Activated gamma-delta T cell treated with anti-CD3 and anti-CD28 coated beads, Interleukin-2, amount 50 U/mL, for 16 hours (primary cell): ENCODE measurements around the gene RTF2.
A peak's percentile ranks its signal among the peaks of the same experiment; 100 is the strongest.

Experiments used
- DNase-seq: peaks from one replicate; pipeline ENCODE4 v3.0.0-alpha.2; 2020; ENCODE audit warnings: low read depth

RTF2 gene

DNA sequence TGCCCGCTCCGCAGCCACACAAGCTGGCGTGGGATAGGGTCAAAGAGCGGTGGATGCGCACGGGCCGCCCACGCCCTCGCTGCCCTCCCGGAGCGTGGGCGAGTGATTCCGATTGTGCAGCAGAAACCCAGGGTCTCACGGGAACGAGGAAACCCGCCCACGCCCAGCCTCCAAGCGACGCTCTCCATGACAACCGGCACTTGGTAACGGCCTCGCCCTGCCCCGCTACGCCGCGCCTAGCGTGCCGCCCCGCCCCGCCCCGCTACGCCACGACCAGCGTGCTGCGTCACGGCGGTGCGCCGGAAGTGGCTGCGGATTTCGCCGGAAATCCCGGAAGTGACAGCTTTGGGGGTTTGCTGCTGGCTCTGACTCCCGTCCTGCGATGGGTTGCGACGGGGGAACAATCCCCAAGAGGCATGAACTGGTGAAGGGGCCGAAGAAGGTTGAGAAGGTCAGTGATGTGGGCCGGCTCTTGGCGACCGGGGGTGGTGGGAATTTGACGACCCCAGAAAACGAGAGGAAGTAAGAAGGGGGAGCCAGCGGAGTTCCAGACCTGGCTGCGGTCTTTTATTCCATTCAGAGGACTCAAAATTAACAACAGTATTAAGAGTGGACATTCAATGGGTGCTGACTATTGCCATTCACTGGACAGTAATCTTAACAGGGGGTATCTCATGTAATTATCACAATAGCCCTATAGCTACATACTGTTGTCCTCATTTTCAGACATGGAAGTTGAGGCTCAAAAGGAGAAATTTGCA is at the start of gene RTF2:
Gene RTF2, plus strand, starts transcription at position 312 of the 761 bp plus-strand sequence. Its CDS starts 71 bp downstream, at position 383.
- peak; percentile 94 for DNase-seq

DNA sequence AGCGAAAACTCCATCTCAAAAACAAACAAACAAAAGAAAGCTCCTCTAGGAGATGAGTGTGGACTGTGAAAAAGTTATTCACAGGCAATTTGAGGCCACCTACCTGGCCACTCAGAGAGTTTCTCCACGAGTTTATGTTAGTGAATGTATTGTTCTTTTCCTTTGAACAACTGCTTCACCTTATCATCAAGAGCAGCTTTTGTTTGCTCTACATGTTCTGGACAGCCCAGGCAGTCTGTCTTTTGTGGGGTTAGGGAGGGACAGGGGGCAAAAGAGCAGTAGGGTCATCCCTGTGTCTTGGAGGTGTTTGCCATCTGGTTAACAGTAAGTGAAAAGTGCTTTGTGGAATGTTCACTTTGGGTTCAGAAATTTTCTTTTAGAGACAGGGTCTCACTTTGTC is 48.4 kb upstream of the RTF2 start:
- DNase-seq = no peak

DNA sequence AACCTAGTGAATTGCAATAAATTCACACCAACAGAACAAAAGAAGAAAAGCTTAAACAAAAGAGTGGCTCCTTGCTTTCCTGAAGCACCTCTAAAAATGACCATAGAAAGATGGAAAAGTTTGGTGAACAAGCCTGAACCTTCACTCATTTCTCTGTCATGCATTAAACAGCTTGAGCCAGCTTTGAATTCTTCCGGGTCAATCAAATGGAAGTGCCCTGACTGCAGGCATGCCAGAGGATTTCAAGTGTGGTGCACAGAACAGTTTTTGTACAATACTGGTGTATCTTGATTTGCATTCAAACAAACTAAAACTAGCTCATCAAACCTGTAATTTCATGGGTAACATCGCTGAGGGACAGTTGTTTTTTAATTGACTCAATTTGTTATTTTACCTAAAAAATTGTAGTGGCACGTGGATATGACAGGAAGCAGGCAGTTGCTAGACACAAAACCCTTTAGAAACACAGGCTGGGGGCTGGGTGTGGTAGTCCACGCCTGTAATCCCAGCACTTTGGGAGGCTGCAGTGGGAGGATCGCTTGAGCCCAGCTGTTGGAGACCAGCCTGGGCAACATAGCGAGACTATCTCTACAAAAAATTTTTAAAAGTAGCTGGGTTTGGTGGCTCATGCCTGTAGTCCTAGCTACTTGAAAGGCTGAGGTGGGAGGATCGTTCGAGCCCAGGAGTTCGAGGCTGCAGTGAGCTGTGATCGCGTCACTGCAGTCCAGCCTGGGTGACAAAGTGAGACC is 47.3 kb upstream of the RTF2 start:
- DNase-seq = no peak

- no peak for DNase-seq
Measured at GRCh38 chr20:56422076-56422823, 46.2 kb upstream of the RTF2 start.

DNA sequence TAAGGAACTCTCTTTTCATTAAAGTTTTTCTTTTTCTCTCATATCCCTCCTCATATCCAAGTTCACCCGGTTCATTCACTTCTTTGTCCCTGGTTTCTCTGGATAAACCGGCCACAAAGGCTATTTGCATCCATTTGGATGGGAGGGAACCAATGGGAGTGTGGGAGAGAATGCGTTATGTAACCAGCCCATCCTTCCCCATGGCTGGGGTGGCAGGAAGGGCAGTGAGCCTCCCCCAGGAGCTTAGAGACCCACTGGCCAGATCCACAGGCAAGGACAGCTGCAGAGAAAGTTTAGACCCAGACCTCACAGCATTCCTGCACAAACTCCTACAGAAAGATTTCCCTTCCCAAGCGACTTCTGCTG is 45.6 kb upstream of the RTF2 start:
- DNase-seq = no peak

DNA sequence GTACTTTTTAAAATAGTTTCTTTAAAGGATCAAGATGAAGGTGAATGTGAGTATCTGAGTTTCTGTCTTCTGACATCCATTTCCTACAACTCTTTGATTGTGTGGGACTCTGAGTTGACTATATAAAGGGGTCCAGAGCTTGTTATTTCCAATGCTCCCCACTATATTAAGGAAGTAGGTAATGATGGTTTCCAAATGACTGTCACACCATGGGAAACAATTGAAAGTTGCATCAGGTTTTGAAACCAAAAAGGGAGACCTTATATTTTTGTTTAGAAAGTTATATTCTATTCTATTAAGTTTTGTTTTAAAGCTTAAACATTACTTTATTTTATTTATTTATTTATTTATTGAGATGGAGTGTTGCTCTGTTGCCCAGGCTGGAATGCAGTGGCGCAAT is 45.2 kb upstream of the RTF2 start:
- no peak for DNase-seq

DNA sequence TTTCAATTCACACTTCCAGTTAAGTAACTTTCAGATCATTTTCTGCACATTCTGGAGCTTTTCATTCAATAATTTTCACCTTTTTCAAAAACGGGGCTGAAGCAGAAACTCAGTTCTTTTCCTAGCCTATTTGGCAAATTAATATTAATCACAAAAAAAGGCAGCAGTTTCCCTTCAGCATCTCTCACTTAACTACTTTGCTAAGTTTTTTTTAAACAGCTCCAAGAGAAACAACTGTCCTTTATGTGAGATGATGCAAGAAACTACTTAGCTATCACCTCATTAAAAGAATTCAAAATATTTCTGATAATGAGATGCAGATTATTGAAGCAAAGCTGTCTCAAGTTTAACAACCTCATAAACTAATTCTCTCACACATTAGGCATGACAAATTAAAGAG is 44.5 kb upstream of the RTF2 start:
- no peak for DNase-seq

GRCh38 chr20:56424931-56425330 is 43.5 kb upstream of the RTF2 start:
- no peak for DNase-seq

DNA sequence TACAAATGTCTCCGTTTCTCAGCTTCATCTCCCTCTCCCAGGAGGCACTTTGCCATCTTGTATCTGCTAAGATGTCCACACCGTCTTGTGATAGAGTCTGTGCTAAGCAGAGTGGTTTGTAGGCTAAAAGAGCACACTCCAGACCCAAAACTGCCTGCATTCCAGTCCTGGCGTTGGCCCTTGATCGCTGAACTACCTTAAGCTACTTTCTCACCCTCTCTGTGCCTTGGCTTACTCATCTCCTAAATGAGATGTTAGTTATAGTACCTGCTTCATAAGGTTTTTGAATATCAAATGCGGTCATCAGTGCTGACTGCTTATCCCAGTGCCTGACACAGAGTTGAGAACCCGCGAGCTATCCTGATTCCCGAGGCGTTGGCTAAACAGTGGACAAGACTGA is 42.4 kb upstream of the RTF2 start:
- DNase-seq = no peak

DNA sequence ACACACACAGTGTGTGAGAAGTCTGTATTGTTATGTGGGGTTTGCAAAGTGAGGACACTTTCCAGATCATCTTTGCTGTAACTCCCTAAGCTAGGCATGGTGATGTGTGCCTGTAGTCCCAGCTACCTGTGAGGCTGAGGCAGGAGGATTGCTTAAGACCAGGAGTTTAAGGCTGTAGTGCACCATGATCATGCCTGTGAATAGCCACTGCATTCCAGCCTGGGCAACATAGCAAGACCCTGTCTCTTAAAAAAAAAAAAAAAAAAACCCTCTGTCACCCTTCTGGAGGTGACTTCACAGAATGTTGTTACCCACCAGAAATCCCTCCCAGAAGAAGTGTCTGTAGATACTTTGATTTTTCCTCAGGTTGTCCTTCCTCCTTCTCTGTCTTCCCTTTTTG is 41.5 kb upstream of the RTF2 start:
- DNase-seq = no peak

DNA sequence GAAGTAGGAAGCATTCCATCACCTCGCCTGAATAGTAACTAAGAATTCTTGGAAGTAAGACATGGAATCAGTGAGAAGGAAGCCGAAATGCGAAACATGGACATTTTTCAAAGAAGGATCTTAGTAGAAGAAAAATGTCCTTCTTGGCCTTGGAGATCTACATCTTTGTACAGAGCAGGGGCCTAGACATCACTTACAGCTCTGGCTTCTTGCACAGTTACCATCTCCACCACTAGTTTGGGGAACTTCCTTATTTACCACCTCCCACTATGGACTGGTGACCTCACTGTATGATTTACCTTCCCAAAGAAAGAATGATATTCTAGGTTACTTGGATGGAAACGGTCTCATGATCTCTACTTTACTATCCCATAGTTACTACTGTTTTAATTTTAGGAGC is 40.6 kb upstream of the RTF2 start:
- no peak for DNase-seq

GRCh38 chr20:56428410-56428809 is 40.0 kb upstream of the RTF2 start:
- no peak for DNase-seq

GRCh38 chr20:56428881-56429280 is 39.5 kb upstream of the RTF2 start:
- DNase-seq = no peak

GRCh38 chr20:56429502-56429901 is 38.9 kb upstream of the RTF2 start:
- no peak for DNase-seq

GRCh38 chr20:56429941-56430340 is 38.5 kb upstream of the RTF2 start:
- no peak for DNase-seq

- DNase-seq = no peak
Measured at GRCh38 chr20:56430461-56430860, 38.0 kb upstream of the RTF2 start.

DNA sequence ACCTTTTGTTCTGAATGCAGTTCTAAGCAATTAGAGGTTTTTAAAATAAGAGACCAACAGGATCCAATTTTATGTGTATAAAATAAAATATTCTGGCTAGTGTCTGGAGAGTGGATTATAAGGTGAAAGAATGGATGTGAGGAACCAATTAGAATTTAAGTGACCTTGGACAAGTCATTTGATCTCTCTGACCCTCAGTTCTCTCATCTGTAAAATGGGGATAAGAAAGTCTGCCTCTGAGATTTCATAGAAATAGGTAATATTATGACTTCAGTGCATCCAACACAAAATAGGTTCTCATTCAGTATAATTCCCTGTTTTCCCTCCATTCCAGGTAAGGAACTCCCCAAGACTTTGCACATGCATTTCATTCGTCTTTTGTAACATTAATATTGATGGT is 37.5 kb upstream of the RTF2 start:
- DNase-seq = no peak

DNA sequence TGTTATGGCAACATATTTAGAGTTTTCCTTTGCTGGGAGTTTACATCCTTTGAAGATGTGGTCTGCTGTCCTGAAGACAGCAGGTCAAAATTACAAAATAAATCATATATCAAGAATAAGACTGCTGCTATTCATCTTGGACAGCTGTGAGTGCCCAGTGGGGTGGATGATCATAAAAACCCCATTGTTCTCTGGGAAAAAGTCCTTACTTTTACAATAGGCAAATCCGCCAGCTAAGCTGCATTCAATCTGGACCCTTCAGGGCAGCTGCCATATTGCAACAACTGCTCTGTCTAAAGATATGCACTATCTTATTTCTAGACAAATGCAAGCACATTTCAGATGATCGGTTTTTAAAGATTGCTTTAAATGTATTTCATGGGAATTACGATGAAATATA is 37.0 kb upstream of the RTF2 start:
- no peak for DNase-seq

DNA sequence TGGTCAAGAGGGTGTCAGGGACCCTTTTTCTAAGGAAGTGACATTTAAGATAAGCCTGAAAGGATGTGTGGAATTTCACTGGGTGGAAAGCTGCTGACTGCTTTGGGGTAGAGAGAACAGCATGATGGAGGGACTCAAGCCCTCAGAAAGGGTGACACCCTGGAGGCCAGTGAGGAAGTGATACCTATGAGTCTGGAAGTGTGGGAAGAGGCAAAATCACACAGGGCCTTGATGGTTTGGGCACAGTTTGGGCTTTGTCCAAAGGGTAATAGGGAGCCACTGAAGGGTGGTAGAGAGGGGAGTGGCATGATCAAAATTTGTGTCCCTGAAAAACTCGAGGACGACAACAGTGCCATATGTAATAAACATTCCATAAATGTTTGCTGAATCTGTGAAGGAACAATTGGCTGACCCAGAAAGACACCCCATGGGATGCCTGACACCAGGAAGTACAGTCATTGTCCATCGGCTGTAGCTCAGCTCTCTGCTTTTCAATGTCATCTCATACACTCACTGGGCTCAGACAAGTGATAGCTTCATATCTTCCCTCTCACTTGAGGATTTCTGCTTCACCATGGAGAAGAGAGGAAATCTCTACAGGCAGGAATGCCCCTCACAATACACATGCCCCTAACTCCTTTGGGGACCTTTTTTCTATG is 35.1 kb upstream of the RTF2 start:
- no peak for DNase-seq

DNA sequence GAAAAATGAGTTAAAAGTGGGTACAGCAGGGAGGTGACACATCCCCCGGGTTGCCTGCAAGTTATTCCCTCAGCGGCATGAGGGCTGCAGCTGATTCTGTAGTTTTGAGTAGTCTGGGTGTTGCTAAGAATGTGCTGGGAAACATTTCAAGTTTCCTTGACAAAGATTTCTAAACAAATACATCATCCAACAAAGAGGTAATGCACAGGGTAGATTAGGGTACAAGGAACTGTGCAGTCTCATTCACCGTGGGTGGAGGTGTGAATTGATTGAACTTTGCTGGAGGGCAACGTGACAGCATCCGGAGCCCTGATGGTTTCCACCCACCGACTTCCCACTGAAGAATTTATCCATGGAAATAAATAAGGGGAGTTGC is 34.6 kb upstream of the RTF2 start:
- DNase-seq = peak; percentile 20

DNA sequence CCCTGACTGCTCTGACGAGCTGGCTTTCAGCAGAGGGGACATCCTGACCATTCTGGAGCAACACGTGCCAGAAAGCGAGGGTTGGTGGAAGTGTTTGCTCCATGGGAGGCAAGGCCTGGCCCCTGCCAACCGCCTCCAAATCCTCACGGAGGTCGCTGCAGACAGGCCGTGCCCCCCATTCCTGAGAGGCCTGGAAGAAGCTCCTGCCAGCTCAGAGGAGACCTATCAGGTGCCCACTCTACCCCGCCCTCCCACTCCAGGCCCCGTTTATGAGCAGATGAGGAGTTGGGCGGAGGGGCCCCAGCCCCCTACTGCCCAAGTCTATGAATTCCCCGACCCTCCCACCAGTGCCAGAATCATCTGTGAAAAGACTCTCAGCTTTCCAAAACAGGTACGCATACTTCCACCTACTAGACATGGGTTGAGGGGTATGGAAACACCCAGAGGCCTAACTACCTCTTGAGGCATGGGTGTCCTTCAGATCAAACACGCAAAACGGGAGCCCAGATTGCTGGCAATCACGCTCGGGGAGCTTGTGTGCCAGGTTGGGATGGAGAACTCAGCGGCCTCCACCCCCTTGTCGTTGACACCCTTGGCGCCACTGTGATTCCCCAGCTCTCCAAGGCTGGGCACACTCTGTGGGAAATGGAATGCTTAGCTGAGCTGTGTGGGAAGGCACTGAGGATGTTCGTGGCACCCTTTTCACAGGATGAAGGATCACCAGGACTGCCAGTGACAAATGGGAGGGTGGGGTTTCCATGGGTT is 31.0 kb upstream of the RTF2 start:
- no peak for DNase-seq

- DNase-seq = no peak
Measured at GRCh38 chr20:56438284-56438683, 30.1 kb upstream of the RTF2 start.
